ENCODE results near the gene ZNF610.

DNA sequence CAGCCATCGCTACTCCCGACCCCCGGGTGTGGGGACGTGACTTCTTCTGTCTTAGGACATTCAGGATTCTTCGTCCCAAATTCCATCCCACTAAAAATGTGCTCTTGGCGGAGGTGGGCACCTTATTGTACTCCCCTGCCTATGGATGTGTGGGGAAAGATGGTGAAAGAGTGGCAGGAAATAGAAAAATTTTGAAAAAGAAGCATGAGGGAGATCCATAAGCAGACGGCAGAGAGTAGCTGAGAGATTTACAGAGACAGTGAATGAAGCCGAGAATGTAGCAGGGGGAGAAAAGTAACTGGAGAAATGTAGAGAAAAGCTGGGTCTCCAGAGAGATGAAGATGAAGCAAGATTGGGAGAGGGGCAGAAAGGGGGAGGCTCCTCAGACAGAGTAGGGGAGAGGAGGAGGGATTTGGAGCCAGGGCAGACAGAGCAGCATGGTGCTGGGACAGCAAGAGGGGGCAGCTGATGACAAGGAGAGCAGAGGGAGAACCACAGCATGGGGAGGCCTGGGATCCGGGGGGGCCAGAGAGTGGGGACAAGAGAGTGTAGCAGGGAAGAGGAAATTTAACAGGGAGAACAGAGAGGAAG, 843 bp downstream of the ZNF610 start:
- TF ChIP-seq, protein P1, sequence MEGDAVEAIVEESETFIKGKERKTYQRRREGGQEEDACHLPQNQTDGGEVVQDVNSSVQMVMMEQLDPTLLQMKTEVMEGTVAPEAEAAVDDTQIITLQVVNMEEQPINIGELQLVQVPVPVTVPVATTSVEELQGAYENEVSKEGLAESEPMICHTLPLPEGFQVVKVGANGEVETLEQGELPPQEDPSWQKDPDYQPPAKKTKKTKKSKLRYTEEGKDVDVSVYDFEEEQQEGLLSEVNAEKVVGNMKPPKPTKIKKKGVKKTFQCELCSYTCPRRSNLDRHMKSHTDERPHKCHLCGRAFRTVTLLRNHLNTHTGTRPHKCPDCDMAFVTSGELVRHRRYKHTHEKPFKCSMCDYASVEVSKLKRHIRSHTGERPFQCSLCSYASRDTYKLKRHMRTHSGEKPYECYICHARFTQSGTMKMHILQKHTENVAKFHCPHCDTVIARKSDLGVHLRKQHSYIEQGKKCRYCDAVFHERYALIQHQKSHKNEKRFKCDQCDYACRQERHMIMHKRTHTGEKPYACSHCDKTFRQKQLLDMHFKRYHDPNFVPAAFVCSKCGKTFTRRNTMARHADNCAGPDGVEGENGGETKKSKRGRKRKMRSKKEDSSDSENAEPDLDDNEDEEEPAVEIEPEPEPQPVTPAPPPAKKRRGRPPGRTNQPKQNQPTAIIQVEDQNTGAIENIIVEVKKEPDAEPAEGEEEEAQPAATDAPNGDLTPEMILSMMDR (IDR thresholded peaks at IDR 0.05) = no peak
- no peak for TF ChIP-seq POLR2A (IDR thresholded peaks at IDR 0.05)
